GM18517 (cell line): ENCODE data around the gene UNC5C.

ENCODE experiments used
- ATAC-seq: cut with Tn5 transposase; IDR thresholded peaks from one replicate; pipeline ENCODE4 v1.9.1; 2021; ENCODE audit warnings: mild to moderate bottlenecking, moderate library complexity; ENCODE audit not compliant: unreplicated experiment

UNC5C gene

GRCh38 chr4:95410387-95410977, 138.3 kb downstream of the UNC5C start:
- no peak for ATAC-seq

- ATAC-seq = no peak
Observed at GRCh38 chr4:95409750-95410149, 139.0 kb downstream of the UNC5C start.

- no peak for ATAC-seq
Observed at GRCh38 chr4:95409127-95409526, 139.6 kb downstream of the UNC5C start.

- ATAC-seq = no peak
Observed at GRCh38 chr4:95402299-95402698, 146.5 kb downstream of the UNC5C start.

GRCh38 chr4:95398217-95398616, 150.6 kb downstream of the UNC5C start:
- no peak for ATAC-seq

GRCh38 chr4:95394752-95395306, 153.9 kb downstream of the UNC5C start:
- no peak for ATAC-seq

GRCh38 chr4:95393821-95394220, 155.0 kb downstream of the UNC5C start:
- ATAC-seq = no peak

- no peak for ATAC-seq
Observed at GRCh38 chr4:95388911-95389310, 159.9 kb downstream of the UNC5C start.

GRCh38 chr4:95387719-95388118, 161.1 kb downstream of the UNC5C start:
- no peak for ATAC-seq

- no peak for ATAC-seq
Observed at GRCh38 chr4:95386410-95386809, 162.4 kb downstream of the UNC5C start.

GRCh38 chr4:95381843-95382580, 166.8 kb downstream of the UNC5C start:
- no peak for ATAC-seq

- no peak for ATAC-seq
Observed at GRCh38 chr4:95379633-95380032, 169.1 kb downstream of the UNC5C start.

GRCh38 chr4:95377366-95377900, 171.3 kb downstream of the UNC5C start:
- no peak for ATAC-seq

GRCh38 chr4:95371476-95372224, 177.1 kb downstream of the UNC5C start:
- no peak for ATAC-seq

GRCh38 chr4:95367824-95368223, 180.9 kb downstream of the UNC5C start:
- no peak for ATAC-seq

GRCh38 chr4:95363966-95364365, 184.8 kb downstream of the UNC5C start:
- ATAC-seq = no peak

GRCh38 chr4:95363559-95363925, 185.2 kb downstream of the UNC5C start:
- no peak for ATAC-seq

- no peak for ATAC-seq
Observed at GRCh38 chr4:95362906-95363558, 185.7 kb downstream of the UNC5C start.

GRCh38 chr4:95362066-95362465, 186.7 kb downstream of the UNC5C start:
- ATAC-seq = no peak

GRCh38 chr4:95361696-95361965, 187.1 kb downstream of the UNC5C start:
- no peak for ATAC-seq
